Heart left ventricle (tissue), 13 donors: ENCODE measurements around the gene FBXO30.

ENCODE experiments used
- CTCF ChIP-seq, 12 donors: fragments of 200-600 bp; sonication (generic) in 4 of 12; IDR thresholded peaks; one replicate each; pipeline versions ENCODE4 v1.5.0 to v1.8.0; 2018 to 2022; ENCODE audit warnings: antibody characterized with exemption in 12 of 12, mild to moderate bottlenecking in 5 of 12
- POLR2A ChIP-seq, 2 donors: fragments of 450-650 bp; IDR thresholded peaks; one replicate each; pipeline ENCODE4 v1.6.1; 2017; ENCODE audit warnings: antibody characterized with exemption in 2 of 2, mild to moderate bottlenecking in 2 of 2, moderate library complexity in 2 of 2
- donor health status: ischemic (EF 13 %, LVEDD 7.1; RV severe dilation, severe dysfunction).
- donor health status: DM: no; HTN: yes; CAD: no.
- donor health status: DM: no; HTN: no; CAD: no.
- donor health status: ischemic (EF 25% LVEDD 6.9; RV normal size, moderate dysfunction).
- donor health status: ischemic (EF 25% LVEDD 5.7; RV mildly dilated, moderate dysfunction).
- donor health status: ischemic (EF 35%, LVEDD 5.7; RV mildly dilated, moderate dysfunction).
- donor health status: nonischemic (EF 11% LVEDD 7.7; RV severe dilation, severe dysfunction).
- donor health status: DM: yes; HTN: yes; CAD: no.
- donor health status: PGD.
- donor health status: ischemic (EF 29% LVEDD 5.4; RV normal size, mild dysfunction).
- donor health status: nonischemic (EF 23%, LVEDD 6.1; RV moderate dilation, normal function).

- no peak for TF ChIP-seq POLR2A (IDR thresholded peaks at IDR 0.05)
- TF ChIP-seq CTCF (IDR thresholded peaks at IDR 0.05): no peak
Observed at GRCh38 chr6:145772846-145773245, 41.7 kb downstream of the FBXO30 start.
